WTC11 (cell line): Measurements from ENCODE around the gene KRTAP5-7. TPM values are rescaled to one million over a fixed set of nuclear protein-coding genes. Genes with fewer than 3 reads are reported as not detected.

Source experiments
- ATAC-seq: fragments of 200-7000 bp; cut with Tn5 transposase; 2 replicates; pipeline ENCODE4 v1.10.0; 2021; ENCODE audit warnings: mild to moderate bottlenecking, moderate library complexity
- CTCF ChIA-PET: fragments of 300-600 bp; sonication (Branson Sonifier 250); formaldehyde crosslinking; loops from one replicate; lab custom pipeline; 2021; ENCODE audit warnings: antibody characterized with exemption; lab: Charles Lee
- POLR2A ChIA-PET: fragments of 350-600 bp; sonication (Branson Sonifier 250); formaldehyde crosslinking; loops from one replicate; lab custom pipeline; 2021; ENCODE audit warnings: antibody characterized with exemption; lab: Charles Lee
- DNase-seq: peaks from one replicate; pipeline ENCODE4 v3.0.0; 2021; ENCODE audit warnings: low spot score
- H3K27ac Mint-ChIP-seq: 2 replicates; pipeline ENCODE4 v1.8.0; 2021; ENCODE audit warnings: mixed read lengths
- H3K27me3 Mint-ChIP-seq: 2 replicates; pipeline ENCODE4 v1.8.0; 2021; ENCODE audit warnings: low read depth, mild to moderate bottlenecking, moderate library complexity, mixed read lengths
- H3K36me3 Mint-ChIP-seq: 2 replicates; pipeline ENCODE4 v1.8.0; 2021; ENCODE audit warnings: mixed read lengths
- H3K4me1 Mint-ChIP-seq: 2 replicates; pipeline ENCODE4 v1.8.0; 2022; ENCODE audit warnings: mixed read lengths
- H3K4me3 Mint-ChIP-seq: 2 replicates; pipeline ENCODE4 v1.8.0; 2021; ENCODE audit warnings: mild to moderate bottlenecking, moderate library complexity, mixed read lengths
- H3K9me3 Mint-ChIP-seq: 2 replicates; pipeline ENCODE4 v1.8.0; 2021; ENCODE audit warnings: mixed read lengths
- AR ChIP-seq: fragments of 250-450 bp; sonication (Bioruptor Pico); IDR thresholded peaks from 2 replicates; pipeline ENCODE4 v1.9.0; 2021; ENCODE audit warnings: mild to moderate bottlenecking
- ATF1 ChIP-seq: sonication (generic); formaldehyde crosslinking; IDR thresholded peaks from 2 replicates; pipeline ENCODE4 v1.8.1; 2023; ENCODE audit warnings: mild to moderate bottlenecking, moderate library complexity, missing genetic modification reagents
- ATF2 ChIP-seq: sonication (generic); formaldehyde crosslinking; IDR thresholded peaks from 2 replicates; pipeline ENCODE4 v1.8.1; 2022; ENCODE audit warnings: low read depth, missing genetic modification reagents, borderline replicate concordance
- ATF3 ChIP-seq: sonication (generic); formaldehyde crosslinking; conservative IDR thresholded peaks from 2 replicates; pipeline ENCODE4 v1.8.1; 2022; ENCODE audit warnings: mild to moderate bottlenecking, missing genetic modification reagents
- CDX4 ChIP-seq: fragments of 250-450 bp; sonication (Bioruptor Pico); IDR thresholded peaks from 2 replicates; pipeline ENCODE4 v1.9.0; 2021; ENCODE audit warnings: moderate library complexity, mild to moderate bottlenecking, inconsistent platforms, borderline replicate concordance
- FOXJ3 ChIP-seq: sonication (generic); formaldehyde crosslinking; IDR thresholded peaks from 2 replicates; pipeline ENCODE4 v1.9.0; 2021; ENCODE audit warnings: missing genetic modification reagents, mild to moderate bottlenecking, borderline replicate concordance
- FOXP1 ChIP-seq: sonication (generic); formaldehyde crosslinking; IDR thresholded peaks from 2 replicates; pipeline ENCODE4 v1.8.0; 2022; ENCODE audit warnings: missing genetic modification reagents, mild to moderate bottlenecking, moderate library complexity, borderline replicate concordance
- GABPB1 ChIP-seq: sonication (generic); formaldehyde crosslinking; IDR thresholded peaks from 2 replicates; pipeline ENCODE4 v1.8.1; 2023; ENCODE audit warnings: mild to moderate bottlenecking, missing genetic modification reagents
- IRF1 ChIP-seq: sonication (generic); formaldehyde crosslinking; IDR thresholded peaks from 2 replicates; pipeline ENCODE4 v1.8.0; 2023; ENCODE audit warnings: missing genetic modification reagents
- JAZF1 ChIP-seq: fragments of 250-450 bp; sonication (Bioruptor Pico); IDR thresholded peaks from 2 replicates; pipeline ENCODE4 v1.9.0; 2021; ENCODE audit warnings: moderate library complexity, mild to moderate bottlenecking, inconsistent platforms
- MAX ChIP-seq: sonication (generic); formaldehyde crosslinking; IDR thresholded peaks from 2 replicates; pipeline ENCODE4 v1.8.0; 2022; ENCODE audit warnings: mild to moderate bottlenecking, missing genetic modification reagents
- MXD4 ChIP-seq: fragments of 250-450 bp; sonication (Bioruptor Pico); IDR thresholded peaks from 2 replicates; pipeline ENCODE4 v1.8.0; 2021; ENCODE audit warnings: mild to moderate bottlenecking, moderate library complexity, borderline replicate concordance
- SMAD3 ChIP-seq: sonication (generic); formaldehyde crosslinking; IDR thresholded peaks from 2 replicates; pipeline ENCODE4 v1.8.0; 2022; ENCODE audit warnings: missing genetic modification reagents, mild to moderate bottlenecking, borderline replicate concordance
- TEAD4 ChIP-seq: sonication (generic); formaldehyde crosslinking; IDR thresholded peaks from 2 replicates; pipeline ENCODE4 v1.8.0; 2022; ENCODE audit warnings: mild to moderate bottlenecking, missing genetic modification reagents
- TP53 ChIP-seq: sonication (generic); formaldehyde crosslinking; IDR thresholded peaks from 2 replicates; pipeline ENCODE4 v1.8.1; 2023; ENCODE audit warnings: mild to moderate bottlenecking, missing genetic modification reagents
- ZBTB43 ChIP-seq: sonication (generic); formaldehyde crosslinking; IDR thresholded peaks from 2 replicates; pipeline ENCODE4 v1.8.1; 2023; ENCODE audit warnings: mild to moderate bottlenecking, missing genetic modification reagents
- ZMAT4 ChIP-seq: fragments of 250-450 bp; sonication (Bioruptor Pico); IDR thresholded peaks from 2 replicates; pipeline ENCODE4 v1.9.0; 2021; ENCODE audit warnings: mild to moderate bottlenecking
- ZNF121 ChIP-seq: sonication (generic); formaldehyde crosslinking; IDR thresholded peaks from 2 replicates; pipeline ENCODE4 v1.8.0; 2023; ENCODE audit warnings: missing genetic modification reagents
- ZNF219 ChIP-seq: sonication (generic); formaldehyde crosslinking; IDR thresholded peaks from 2 replicates; pipeline ENCODE4 v1.8.0; 2023; ENCODE audit warnings: missing genetic modification reagents, mild to moderate bottlenecking, borderline replicate concordance
- ZNF263 ChIP-seq: sonication (generic); formaldehyde crosslinking; IDR thresholded peaks from 2 replicates; pipeline ENCODE4 v1.8.1; 2022; ENCODE audit warnings: low read depth, mild to moderate bottlenecking, moderate library complexity, missing genetic modification reagents
- ZNF425 ChIP-seq: fragments of 250-450 bp; sonication (Bioruptor Pico); conservative IDR thresholded peaks from 2 replicates; pipeline ENCODE4 v1.9.0; 2021; ENCODE audit warnings: mild to moderate bottlenecking
- total RNA-seq: library from RNA; stranded (reverse); gene quantifications from 3 replicates; pipeline ENCODE4 v1.2.3, GENCODE V29; 2021

KRTAP5-7 gene
- total RNA-seq, 1 experiment from 2014 or later, result 0.11 TPM

GRCh38 chr11:71500601-71501021, 26.5 kb upstream of the KRTAP5-7 start (continued):
- TF ChIP-seq ATF2 (CRISPR knock-in tag), result no peak
- TF ChIP-seq ATF1 (CRISPR knock-in tag), result no peak
- TF ChIP-seq ZBTB43 (CRISPR knock-in tag), result no peak
- no peak for TF ChIP-seq FOXJ3 (CRISPR knock-in tag)
- no peak for TF ChIP-seq ZMAT4 (CRISPR knock-in tag)

- Mint-ChIP-seq H3K9me3 (peaks cover 4% of the 10 kb centered on the region), H3K4me3 (no peak overlapping the region), H3K27ac (no peak overlapping the region), H3K27me3 (no peaks in the 10 kb centered on the region), H3K36me3 (peaks cover 38% of the 10 kb centered on the region), H3K4me1 (peaks cover 22% of the 10 kb centered on the region)
- no peak for DNase-seq
- POLR2A ChIA-PET, result no interaction called here
- no peak for ATAC-seq
- CTCF ChIA-PET, result no interaction called here
- TF ChIP-seq MAX (CRISPR knock-in tag) (no peak), GABPB1 (no peak), TP53 (no peak), CDX4 (CRISPR knock-in tag) (no peak), ZNF263 (CRISPR knock-in tag) (no peak), ZMAT4 (CRISPR knock-in tag) (no peak), SMAD3 (CRISPR knock-in tag) (no peak), IRF1 (CRISPR knock-in tag) (no peak), ATF2 (CRISPR knock-in tag) (no peak), ZNF219 (no peak), AR (no peak), ZNF425 (no peak), FOXP1 (CRISPR knock-in tag) (no peak), ZNF121 (CRISPR knock-in tag) (no peak), MXD4 (CRISPR knock-in tag) (no peak), ATF3 (no peak), TEAD4 (no peak), JAZF1 (CRISPR knock-in tag) (no peak)
These were observed 25.7 kb upstream of the KRTAP5-7 start for GRCh38 chr11:71501071-71501985.
